HG02798 (cell line): Measurements from ENCODE around the gene RANGAP1.
"Not testable (repeated sequence)": the region's sequence is repeated elsewhere in the genome, so short reads cannot be mapped to it uniquely, and the experiment has no call there.

Experiments used
- ATAC-seq: cut with Tn5 transposase; IDR thresholded peaks from one replicate; pipeline ENCODE4 v1.9.1; 2021; ENCODE audit warnings: mild to moderate bottlenecking; ENCODE audit not compliant: unreplicated experiment, poor library complexity

RANGAP1 gene

GRCh38 chr22:41261541-41262249 is 24.3 kb downstream of the RANGAP1 start:
- no peak for ATAC-seq

DNA sequence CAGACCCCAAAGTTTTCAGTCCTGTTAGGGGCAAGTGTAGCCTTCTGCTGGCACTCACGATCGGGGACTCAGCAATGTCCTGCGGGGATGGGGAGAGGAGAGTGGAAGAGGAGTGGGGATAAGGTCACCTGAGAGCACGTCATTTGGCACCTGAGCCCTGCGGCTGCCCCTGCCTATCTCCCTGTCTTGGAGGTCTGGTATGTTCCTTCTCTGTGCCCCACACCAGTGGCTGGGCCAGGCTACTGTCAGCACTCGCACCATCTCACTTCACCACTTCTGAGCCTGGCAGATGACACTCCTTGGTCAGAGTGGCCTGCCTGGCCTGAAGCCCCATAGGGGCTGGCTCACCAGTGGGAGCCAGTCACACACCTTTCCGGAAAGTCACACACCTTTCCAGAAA is 25.1 kb downstream of the RANGAP1 start:
- no peak for ATAC-seq

DNA sequence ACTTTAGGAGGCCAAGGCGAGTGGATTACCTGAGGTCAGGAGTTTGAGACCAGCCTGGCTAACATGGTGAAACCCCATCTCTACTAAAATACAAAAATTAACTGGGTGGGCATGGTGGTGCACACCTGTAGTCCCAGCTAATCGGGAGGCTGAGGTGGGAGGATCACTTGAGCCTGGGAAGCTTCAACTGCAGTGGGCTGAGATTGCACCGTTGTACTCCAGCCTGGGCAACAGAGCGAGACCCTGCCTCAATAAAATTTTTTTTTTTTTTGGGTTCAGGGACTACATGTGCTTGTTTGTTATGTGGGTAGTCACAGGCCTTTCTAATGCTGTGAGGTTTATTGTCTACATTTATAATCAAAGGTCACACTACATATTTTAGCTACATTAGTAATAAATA is 26.2 kb downstream of the RANGAP1 start:
- not testable (repeated sequence) for ATAC-seq

DNA sequence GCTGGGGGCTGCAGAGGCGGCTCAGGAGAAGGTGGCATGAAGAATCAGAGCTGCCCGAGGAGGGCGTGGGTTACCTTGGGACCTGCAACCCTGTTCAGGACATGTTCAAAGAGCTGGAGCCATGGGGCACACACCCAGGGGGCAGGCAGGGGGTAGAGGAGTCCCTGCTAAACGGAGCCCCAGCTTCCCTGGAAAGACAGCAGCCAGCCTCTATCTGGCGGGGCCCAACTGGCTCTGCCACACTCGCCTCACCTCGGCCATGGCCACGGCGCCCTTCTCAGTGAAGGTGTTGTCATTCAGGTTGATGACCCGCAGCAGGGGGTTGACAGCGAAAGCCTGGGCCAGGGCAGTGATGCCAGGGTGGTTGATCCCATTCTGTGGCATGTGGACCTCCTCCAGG is 28.3 kb downstream of the RANGAP1 start:
- no peak for ATAC-seq

DNA sequence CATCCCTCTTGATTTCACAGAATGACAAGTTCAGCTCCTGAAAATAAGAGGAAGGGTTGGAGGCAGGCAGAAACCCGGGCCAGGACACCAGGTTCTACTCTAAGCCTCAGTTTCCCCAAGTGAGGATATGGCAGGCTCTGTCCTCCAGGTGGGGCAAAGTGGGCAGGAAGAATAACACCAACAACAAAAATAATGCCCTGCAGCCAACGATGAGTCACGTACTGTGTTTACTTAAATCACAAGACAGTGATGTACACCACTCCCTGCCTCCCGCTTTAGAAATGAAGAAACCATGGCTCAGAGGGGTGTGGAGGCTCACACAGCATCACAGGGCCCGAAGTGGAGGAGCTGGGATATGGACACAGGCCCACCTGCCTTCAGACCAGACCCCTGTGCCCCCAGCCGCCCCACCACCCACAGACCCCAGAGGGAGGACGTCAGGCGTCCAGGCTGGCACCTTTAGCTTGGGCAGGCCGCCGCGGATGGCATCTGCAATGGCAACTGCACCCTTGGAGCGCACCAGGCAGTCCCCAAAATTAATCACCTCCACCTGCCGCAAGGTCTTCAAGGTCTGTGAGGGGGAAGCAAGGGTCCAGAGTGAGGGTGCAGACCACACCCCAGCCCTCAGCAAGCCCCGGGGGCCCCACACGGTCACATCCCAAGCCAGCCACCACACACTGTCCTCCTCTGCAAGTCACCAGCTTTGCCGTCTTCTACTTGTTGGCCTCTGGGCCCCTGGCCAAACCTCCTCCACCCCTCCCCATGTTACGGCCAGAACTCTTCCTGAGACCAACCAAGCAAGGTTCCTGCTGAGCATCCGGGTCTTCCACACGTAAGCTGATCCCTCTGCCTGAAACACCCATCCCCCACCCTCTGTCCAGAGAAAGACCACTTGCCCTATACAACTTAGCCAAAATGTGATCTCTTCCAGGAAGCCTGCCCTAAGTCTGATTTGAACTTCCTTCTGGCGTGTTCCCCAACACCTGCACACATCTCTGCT is 29.4 kb downstream of the RANGAP1 start:
- ATAC-seq: no peak

DNA sequence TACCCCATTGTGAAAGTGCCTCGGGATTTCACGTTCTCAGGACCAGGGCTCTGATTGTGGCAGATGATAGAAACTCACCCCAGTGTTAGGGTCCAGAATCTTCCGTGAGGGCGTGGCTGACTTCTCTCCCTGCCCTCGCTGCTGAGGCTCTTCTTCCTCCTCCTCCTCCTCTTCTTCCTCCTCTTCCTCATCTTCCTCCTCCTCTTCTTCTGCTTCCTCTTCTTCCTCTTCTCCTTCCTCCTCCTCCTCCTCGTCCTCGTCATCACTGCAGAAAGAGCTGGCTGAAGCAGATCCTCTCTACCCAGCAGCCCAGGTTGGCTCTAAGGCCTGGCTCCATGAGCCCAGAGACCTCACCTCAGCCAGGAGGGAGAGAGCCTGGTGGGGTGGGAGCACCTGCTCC is 31.8 kb downstream of the RANGAP1 start:
- ATAC-seq: no peak

DNA sequence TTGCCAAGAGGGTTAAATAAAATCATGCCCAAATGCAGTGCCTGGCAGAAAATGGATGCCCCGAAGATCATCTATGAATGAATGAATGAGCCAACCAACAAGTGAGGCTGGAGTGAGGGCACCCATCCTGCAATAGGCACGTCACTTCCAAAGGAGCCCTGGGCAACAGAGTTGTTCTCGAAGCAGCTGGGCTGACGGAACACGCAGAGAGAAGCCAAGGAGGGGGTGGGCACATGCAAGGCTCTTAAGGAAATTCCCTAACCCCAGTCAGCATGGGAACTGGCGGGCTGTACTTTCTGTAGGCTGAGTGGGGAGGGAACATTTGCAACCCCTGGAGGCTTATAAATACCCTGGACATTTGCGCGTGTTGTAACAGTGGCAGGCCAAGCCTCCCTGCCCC is 33.6 kb downstream of the RANGAP1 start:
- ATAC-seq: no peak

DNA sequence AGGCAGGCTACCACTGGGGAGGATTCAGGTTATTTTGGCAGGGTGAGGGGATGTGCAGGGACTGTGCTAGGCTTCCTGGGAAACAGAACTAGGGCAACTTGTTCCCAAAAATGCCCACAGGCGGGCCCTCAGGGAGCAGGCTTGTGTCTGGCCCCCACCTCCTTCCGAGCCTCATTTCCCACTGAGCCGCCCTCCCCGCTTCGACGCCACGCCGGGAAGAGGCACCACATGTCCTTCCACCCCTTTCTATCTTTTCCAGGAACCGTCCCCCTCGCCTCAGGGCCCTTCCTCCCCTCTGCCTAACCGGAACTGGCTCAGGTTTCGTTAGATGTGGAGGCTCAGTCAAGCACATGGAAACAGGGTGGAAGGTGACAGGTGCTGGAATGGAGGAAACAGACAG is 35.9 kb downstream of the RANGAP1 start:
- no peak for ATAC-seq

GRCh38 chr22:41249442-41249841 is 36.5 kb downstream of the RANGAP1 start:
- no peak for ATAC-seq

DNA sequence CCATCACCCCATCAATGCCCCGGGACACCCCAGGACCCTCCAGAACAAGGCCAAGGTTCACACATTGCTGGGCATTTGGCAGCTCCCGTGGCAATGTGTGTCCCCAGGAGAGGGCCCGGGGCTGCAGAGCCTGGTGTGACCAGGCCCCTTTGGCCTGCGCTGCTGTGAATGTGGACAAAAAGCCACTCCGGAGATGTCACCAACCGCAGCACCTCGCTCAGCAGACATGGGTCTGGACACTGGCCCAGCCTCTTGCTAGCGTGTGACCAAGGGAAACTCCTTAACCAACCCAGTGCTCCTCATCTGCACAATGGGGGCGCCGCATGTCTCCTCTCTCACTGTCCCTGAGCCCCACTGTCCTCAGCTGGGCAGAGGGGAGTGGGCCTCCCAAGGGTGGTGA is 37.2 kb downstream of the RANGAP1 start:
- ATAC-seq: no peak

- no peak for ATAC-seq
Observed at GRCh38 chr22:41248314-41248713, 37.7 kb downstream of the RANGAP1 start.

GRCh38 chr22:41247703-41248102 is 38.3 kb downstream of the RANGAP1 start:
- ATAC-seq: no peak

DNA sequence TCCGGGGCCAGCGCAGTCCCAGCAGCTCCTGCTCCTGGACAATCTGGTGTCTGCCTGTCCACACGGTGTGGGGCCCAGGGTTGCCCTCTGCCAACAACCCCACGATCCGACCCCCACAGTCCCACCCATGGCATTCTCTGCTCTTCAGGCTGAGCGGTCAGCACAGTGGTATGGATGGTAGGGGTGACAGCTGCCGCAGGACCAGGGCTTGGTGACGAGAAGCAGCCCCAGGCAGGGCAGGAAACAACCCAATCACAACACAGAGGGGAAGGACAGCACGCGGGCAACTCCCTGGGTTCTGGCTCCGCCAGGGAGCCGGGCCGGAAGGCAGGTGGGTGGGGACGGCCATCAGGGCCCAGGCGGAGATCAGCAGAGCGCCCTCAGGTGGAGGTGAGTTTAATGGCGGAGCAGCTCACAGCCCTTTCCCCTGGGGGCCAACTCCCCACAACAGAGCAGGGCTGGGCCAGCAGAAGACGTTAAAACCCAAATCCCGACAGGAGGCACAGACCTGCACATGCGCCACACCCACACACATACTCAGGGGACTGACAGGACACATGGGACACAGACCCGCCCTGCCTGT is 40.0 kb downstream of the RANGAP1 start:
- ATAC-seq: no peak

GRCh38 chr22:41243361-41243760 is 42.6 kb downstream of the RANGAP1 start:
- ATAC-seq: no peak

DNA sequence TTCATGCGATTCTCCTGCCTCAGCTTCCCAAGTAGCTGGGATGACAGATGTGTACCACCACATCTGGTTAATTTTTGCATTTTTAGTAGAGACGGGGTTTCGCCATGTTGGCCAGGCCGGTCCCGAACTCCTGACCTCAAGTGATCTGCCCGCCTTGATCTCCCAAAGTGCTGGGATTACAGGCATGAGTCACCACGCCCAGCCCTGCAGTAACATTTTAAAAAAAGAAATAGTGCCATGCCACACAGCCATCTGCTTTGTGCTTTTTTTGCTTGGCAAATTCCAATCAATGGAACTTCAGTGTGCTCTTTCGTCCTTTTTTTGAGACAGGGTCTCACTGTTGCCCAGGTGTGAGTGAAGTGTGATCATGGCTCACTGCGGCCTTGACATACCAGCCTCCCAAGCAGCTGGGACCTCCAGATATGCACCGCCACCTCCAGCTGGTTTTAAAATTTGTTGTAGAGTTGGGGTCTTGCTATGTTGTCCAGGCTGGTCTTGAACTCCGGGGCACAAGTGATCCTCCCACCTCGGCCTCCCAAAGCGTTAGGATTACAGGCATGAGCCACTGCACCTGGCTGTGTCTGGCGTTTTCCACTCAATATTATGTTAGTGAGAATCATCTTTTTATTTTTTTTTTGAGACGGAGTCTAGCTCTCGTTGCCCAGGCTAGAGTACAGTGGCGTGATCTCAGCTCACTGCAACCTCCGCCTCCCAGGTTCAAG is 43.4 kb downstream of the RANGAP1 start:
- no peak for ATAC-seq

GRCh38 chr22:41241133-41241676 is 44.8 kb downstream of the RANGAP1 start:
- no peak for ATAC-seq

- no peak for ATAC-seq
Observed at GRCh38 chr22:41240377-41241132, 45.4 kb downstream of the RANGAP1 start, which contains the start of gene CHADL. TSS of gene CHADL (minus strand) at chr22:41240931. CDS start at chr22:41240881, 50 bp downstream.

DNA sequence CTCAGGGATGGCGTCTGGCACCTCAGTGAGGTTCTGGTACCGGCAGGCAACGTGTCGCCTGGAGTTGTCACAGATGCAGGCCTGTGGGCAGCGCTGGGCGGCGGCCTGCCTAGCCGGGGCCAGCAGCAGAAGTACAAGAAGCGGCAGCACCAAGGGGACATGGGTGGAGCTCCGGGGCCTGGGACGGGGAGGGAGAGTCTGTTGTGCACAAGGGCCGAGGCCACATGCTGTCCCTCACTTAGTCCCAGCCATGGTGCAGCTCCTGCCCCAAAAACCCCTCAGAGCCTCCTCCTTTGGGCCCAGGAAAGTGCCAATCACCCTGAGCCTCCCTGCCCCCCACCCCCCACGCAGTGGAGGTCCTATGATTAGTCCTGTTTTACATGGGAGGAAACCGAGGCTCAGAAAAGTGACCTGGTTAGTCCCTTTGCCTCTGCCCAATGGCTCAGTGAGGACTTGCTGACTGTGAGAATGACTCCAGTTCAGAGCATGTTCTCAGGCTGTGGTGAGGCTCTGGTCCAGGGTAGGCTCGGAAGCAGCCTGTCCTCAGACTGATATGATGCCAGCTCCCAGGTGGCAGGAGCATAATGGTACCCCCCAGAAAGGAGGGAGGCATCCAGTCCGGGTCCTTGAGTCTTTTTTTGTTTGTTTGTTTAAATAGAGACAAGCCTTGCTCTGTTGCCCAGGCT is 46.4 kb downstream of the RANGAP1 start:
- no peak for ATAC-seq
